ENCODE data around the gene NDFIP2. TPM values are rescaled to one million over a fixed set of nuclear protein-coding genes. Genes with fewer than 3 reads are reported as not detected.
"Not testable (repeated sequence)": the region's sequence is repeated elsewhere in the genome, so short reads cannot be mapped to it uniquely, and the experiment has no call there.

The NDFIP2 gene
- total and polyA plus RNA-seq, 7 donors = 9.2 to 52.2 (median 13.7) TPM

DNA sequence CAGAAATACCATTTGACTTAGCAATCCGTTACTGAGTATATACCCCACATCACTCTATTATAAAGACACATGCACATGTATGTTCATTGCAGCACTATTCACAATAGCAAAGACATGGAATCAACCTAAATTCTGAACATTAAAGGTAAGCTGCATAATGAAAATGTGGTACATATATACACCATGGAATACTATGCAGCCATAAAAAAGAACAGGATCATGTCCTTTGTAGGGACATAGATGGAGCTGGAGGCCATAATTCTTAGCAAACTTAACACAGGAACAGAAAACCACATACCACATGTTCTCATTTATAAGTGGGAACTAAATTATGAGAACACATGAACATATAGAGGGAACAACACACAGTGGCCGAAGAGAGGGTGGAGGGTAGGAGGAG, 85.2 kb downstream of the NDFIP2 start:
- DNase-seq = no peak
- Histone ChIP-seq H3K36me3 (no peaks in the 10 kb centered on the region), H3K27ac (no peak overlapping the region), H3K4me1 (no peaks in the 10 kb centered on the region), H3K4me3 (no peak overlapping the region), H3K9me3 (peaks cover 0 to 10% (median under 1%) of the 10 kb centered on the region in 4 donors), H3K27me3 (no peaks in the 10 kb centered on the region)
- intact Hi-C loops (cut with DNase I) = no loop called here
- WGBS, 2 donors = 98% methylated on average over 2 of the region's 2 CpGs
- TF ChIP-seq, protein P1, sequence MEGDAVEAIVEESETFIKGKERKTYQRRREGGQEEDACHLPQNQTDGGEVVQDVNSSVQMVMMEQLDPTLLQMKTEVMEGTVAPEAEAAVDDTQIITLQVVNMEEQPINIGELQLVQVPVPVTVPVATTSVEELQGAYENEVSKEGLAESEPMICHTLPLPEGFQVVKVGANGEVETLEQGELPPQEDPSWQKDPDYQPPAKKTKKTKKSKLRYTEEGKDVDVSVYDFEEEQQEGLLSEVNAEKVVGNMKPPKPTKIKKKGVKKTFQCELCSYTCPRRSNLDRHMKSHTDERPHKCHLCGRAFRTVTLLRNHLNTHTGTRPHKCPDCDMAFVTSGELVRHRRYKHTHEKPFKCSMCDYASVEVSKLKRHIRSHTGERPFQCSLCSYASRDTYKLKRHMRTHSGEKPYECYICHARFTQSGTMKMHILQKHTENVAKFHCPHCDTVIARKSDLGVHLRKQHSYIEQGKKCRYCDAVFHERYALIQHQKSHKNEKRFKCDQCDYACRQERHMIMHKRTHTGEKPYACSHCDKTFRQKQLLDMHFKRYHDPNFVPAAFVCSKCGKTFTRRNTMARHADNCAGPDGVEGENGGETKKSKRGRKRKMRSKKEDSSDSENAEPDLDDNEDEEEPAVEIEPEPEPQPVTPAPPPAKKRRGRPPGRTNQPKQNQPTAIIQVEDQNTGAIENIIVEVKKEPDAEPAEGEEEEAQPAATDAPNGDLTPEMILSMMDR (IDR thresholded peaks at IDR 0.05) = no peak
- TF ChIP-seq POLR2A (IDR thresholded peaks at IDR 0.05) (no peak), EP300 (IDR thresholded peaks at IDR 0.05) (no peak), POLR2AphosphoS5 (IDR thresholded peaks at IDR 0.05) (no peak)

DNA sequence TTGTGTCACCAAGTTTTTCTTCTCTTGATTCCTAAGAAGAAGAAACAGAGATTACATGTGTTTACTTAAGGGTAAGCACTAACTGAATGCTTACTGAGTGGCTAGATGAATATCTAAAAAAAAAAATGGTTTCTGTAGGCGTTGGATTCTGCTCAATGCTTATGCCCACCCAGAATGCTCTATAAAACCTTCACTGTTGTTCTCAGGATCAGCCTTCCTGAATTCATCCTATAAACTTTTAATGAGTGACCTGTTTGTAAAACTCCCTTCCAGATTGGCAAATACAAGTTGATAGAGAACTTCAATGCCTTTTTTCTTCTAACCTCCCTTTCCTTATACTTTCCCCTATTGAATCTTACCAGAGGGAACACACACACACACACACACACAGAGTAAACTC, 90.2 kb downstream of the NDFIP2 start:
- Histone ChIP-seq H3K27me3 (no peaks in the 10 kb centered on the region), H3K36me3 (no peaks in the 10 kb centered on the region), H3K27ac (no peak overlapping the region), H3K4me1 (no peaks in the 10 kb centered on the region), H3K9me3 (peaks cover 0 to 3% (median 0%) of the 10 kb centered on the region in 4 donors), H3K4me3 (no peak overlapping the region)
- WGBS, 2 donors = 51 to 55% methylated on average over 1 of the region's 1 CpG
- intact Hi-C loops (cut with DNase I) = no loop called here
- TF ChIP-seq, protein P1 (IDR thresholded peaks at IDR 0.05) = no peak
- TF ChIP-seq POLR2AphosphoS5 (IDR thresholded peaks at IDR 0.05) = no peak
- no peak for TF ChIP-seq POLR2A (IDR thresholded peaks at IDR 0.05)
- no peak for TF ChIP-seq EP300 (IDR thresholded peaks at IDR 0.05)
- DNase-seq = no peak

GRCh38 chr13:79573892-79574291, 92.9 kb downstream of the NDFIP2 start:
- H3K27ac ChIP-seq; H3K4me3 ChIP-seq; H3K9me3 ChIP-seq; H3K4me1 ChIP-seq; H3K36me3 ChIP-seq; H3K27me3 ChIP-seq; intact Hi-C loops (cut with DNase I); DNase-seq: not testable (repeated sequence)

GRCh38 chr13:79581870-79582315, 100.9 kb downstream of the NDFIP2 start:
- intact Hi-C loops (cut with DNase I) = no loop called here
- 75 to 86% methylated on average over 4 of the region's 4 CpGs for WGBS, 2 donors
- no peaks in the 10 kb centered on the region for H3K4me1 ChIP-seq
- no peak for TF ChIP-seq POLR2AphosphoS5 (IDR thresholded peaks at IDR 0.05)
- TF ChIP-seq POLR2A (IDR thresholded peaks at IDR 0.05) = no peak
- TF ChIP-seq, protein P1 (IDR thresholded peaks at IDR 0.05) = no peak
- TF ChIP-seq EP300 (IDR thresholded peaks at IDR 0.05) = no peak
- H3K4me3 ChIP-seq = no peak overlapping the region
- H3K9me3 ChIP-seq = peaks cover 0 to 4% (median 1%) of the 10 kb centered on the region in 4 donors
- H3K36me3 ChIP-seq = no peaks in the 10 kb centered on the region
- no peaks in the 10 kb centered on the region for H3K27me3 ChIP-seq
- no peak for DNase-seq
- no peak overlapping the region for H3K27ac ChIP-seq

GRCh38 chr13:79582896-79583295, 101.9 kb downstream of the NDFIP2 start:
- Histone ChIP-seq H3K36me3 (no peaks in the 10 kb centered on the region), H3K9me3 (peaks cover 0 to 4% (median 0%) of the 10 kb centered on the region in 4 donors), H3K4me3 (no peak overlapping the region), H3K27me3 (no peaks in the 10 kb centered on the region), H3K27ac (no peak overlapping the region), H3K4me1 (no peaks in the 10 kb centered on the region)
- intact Hi-C loops (cut with DNase I) = no loop called here
- TF ChIP-seq EP300 (IDR thresholded peaks at IDR 0.05) (no peak), POLR2AphosphoS5 (IDR thresholded peaks at IDR 0.05) (no peak)
- DNase-seq = no peak
- whole genome bisulfite sequencing, 2 donors = 82 to 92% methylated on average over 1 of the region's 1 CpG

DNA sequence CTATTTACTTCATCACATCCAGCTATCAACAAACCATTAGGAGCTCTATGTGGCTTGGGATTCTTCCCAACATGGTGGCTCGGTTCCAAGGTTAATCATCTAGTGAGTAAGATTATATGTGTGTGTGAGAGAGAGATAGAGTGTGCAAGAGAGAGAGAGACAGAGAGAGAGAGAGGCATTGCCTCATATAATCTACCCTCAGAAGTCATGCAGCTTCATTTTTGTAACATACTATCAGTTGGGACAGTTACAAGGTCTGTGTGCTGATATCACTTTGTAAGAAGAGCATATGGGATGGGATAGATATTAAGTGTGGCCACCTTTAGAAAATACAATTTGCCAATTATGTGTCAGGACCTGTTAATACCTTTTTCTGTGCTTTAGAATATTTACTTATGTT, 104.1 kb downstream of the NDFIP2 start:
- Histone ChIP-seq H3K36me3 (no peaks in the 10 kb centered on the region), H3K27ac (no peak overlapping the region), H3K9me3 (peaks cover 0 to 4% (median 1%) of the 10 kb centered on the region in 4 donors), H3K27me3 (no peaks in the 10 kb centered on the region), H3K4me1 (no peaks in the 10 kb centered on the region), H3K4me3 (no peak overlapping the region)
- intact Hi-C loops (cut with DNase I) = no loop called here
- DNase-seq = no peak
- no peak for TF ChIP-seq POLR2AphosphoS5 (IDR thresholded peaks at IDR 0.05)
- no peak for TF ChIP-seq EP300 (IDR thresholded peaks at IDR 0.05)
- TF ChIP-seq POLR2A (IDR thresholded peaks at IDR 0.05) = no peak
- WGBS, 2 donors = 80 to 85% methylated on average over 1 of the region's 1 CpG
